IPS DF 4.7 (cell line): ENCODE measurements around the gene SLC15A2.
"Not testable (repeated sequence)": the region's sequence is repeated elsewhere in the genome, so short reads cannot be mapped to it uniquely, and the experiment has no call there.

Experiments used
- DNase-seq: peaks from one replicate; pipeline ENCODE4 v3.0.0-alpha.2; 2013; ENCODE audit warnings: low spot score; ENCODE audit errors: extremely low read depth

SLC15A2 gene

DNA sequence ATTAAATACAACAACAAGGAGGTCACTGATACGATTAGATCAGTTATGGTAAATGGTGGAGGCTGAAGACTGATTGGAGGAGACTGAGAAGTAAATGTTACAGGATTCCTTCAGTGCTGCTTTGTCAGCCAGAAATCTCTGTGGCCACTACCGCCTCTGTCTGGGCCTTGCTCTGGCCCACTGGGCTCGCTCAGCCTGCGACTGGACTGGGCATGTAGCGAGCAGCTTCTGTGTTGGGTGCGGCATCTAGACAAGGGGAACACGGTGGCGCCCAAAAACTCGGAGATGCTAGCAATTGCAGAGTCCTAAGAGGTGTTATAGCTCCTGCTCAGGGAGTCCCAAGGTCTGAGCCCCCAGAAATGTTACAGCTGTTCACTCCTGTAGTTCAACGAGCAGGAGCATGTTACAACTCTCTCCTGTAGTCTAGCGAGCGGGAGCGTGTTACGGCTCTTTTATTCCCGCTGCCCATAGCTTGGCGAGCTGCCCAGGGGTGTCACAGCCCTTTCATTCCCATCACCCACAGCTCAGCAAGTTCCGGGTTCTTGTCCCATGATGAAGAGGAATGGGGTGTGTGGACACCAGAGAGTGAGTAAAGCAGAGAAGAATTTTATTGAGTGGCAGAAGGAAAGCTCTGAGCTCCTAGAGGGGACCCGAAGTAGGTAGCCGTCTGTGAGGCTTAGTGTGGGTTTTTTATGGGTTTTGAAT lies 24.7 kb downstream of the SLC15A2 start:
- DNase-seq, result no peak

DNA sequence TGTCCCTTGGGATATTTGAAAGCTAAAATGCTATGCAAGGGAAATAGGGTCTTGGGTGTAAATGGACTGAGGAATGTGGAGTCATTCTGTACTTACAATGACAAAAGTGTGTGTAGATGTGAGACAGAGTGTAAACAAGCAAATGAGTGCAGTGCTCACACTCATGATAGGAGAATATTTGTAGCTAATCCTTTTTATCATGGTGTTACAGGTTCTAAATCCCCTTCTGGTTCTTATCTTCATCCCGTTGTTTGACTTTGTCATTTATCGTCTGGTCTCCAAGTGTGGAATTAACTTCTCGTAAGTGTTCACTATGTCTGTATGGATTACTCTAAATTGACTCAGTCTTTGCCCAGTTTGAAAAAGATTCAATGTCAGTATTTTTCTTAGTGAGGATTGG lies 30.5 kb downstream of the SLC15A2 start:
- DNase-seq, result no peak

DNA sequence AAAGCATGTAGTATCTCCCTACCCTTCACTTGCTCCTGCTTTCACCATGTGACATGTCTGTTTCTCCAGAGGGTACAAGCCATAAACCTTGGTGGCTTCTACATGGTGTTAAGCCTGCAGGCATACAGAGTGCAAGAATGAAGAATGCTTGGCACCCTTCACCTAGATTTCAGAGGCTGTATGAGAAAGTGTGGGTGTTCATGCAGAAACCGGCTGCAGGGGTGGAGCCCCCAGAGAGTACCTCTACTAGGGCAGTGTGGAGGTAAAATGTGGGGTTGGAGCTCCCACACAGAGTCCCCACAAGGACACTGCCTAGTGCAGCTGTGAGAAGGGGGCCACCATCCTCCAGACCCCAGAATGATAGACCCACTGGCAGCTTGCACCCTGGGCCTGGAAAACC lies 32.2 kb downstream of the SLC15A2 start:
- DNase-seq, result no peak

DNA sequence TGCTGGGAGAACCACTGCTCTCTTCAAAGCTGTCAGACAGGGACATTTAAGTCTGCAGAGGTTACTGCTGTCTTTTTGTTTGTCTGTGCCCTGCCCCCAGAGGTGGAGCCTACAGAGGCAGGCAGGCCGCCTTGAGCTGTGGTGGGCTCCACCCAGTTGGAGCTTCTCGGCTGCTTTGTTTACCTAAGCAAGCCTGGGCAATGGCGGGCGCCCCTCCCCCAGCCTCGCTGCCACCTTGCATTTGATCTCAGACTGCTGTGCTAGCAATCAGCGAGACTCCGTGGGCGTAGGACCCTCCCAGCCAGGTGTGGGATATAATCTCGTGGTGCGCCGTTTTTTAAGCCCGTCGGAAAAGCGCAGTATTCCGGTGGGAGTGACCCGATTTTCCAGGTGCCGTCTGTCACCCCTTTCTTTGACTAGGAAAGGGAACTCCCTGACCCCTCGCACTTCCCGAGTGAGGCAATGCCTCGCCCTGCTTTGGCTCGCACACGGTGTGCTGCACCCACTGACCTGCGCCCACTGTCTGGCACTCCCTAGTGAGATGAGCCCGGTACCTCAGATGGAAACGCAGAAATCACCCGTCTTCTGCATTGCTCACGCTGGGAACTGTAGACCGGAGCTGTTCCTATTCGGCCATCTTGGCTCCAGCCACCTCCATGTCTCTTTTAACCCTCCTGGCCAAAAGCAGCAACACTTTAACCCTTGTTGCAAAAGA lies 44.1 kb downstream of the SLC15A2 start:
- not testable (repeated sequence) for DNase-seq

DNA sequence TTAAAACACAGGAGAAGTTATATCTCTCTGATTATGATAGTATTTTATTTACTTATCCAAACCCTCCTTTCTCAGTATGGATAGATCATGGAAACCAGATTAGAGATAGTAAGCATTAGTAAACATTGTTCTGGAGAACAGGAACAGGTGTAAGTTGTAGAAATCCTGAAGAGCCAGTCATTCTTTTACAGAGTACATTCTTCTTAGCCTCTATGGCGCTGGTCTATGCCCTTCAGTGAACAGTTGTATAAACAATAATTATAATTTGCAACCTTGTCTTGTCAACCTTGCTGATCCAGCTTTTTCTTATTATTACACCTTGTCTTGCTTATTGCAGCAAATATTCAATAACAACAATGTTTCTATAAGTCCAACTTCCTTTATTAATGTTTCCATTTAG lies 47.4 kb downstream of the SLC15A2 start:
- no peak for DNase-seq

DNA sequence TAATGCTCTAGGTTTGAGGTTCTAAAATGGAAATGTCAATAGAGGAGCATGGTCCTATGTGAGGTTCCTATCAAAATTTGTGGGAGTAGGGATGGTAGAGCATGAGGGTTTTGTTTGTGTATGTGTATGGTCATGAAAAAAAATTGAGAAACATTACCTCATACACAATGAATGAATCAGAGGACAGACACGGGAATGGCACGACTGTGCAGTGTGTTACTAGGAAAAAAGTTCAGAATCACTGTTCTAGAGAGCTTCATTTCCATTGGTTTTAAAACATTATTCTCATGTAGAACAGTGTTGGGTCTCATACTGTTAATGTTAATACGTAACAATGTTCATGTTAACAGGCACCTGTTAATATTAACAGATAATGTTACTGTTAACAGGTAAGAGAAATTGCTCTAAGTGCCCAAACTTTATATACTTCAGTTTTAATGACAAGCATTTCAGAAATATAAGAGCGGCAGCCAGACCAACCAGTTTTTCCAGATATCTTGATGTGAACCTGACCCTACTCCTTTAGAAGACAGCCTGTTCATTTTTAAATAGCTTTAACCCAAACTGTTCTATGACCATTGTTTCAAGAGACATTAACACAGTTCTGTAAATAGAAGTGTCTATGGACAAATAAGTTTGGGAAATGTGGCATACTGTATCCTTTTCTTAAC lies 48.0 kb downstream of the SLC15A2 start:
- no peak for DNase-seq

DNA sequence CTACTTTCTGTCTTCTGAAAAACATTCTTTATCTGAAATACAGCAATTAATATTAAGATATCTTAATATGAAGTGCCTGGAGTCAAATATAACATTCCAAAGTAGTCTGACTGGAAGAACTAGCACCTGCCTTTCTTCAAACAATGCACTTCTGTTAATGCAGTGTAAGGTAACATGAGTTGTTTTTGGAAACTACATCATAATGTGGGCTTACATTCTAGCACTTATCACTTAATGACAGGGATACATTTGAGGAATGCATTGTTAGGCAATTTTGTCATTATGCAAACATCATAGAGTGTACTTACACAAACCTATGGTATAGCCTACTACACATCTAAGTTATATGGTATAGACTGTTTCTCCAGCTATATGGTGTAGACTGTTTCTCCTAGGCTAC lies 49.2 kb downstream of the SLC15A2 start:
- DNase-seq, result no peak

DNA sequence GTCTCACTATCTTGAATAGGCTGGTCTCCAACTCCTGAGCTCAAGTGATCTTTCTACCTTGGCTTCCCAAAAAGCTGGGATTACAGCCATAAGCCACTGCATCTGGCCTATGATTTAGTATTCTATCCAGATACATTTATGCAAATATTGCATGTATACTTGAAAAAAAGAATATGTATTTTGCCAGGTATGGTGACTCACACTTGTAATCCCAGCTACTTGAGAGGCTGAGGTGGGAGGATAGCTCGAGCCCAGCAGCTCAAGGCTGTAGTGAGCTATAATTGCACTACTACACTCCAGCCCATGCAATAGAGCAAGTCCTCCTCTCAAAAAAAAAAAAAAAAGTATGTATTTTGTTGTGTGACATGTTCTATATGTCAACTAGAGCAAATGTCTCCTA lies 54.4 kb downstream of the SLC15A2 start:
- no peak for DNase-seq

DNA sequence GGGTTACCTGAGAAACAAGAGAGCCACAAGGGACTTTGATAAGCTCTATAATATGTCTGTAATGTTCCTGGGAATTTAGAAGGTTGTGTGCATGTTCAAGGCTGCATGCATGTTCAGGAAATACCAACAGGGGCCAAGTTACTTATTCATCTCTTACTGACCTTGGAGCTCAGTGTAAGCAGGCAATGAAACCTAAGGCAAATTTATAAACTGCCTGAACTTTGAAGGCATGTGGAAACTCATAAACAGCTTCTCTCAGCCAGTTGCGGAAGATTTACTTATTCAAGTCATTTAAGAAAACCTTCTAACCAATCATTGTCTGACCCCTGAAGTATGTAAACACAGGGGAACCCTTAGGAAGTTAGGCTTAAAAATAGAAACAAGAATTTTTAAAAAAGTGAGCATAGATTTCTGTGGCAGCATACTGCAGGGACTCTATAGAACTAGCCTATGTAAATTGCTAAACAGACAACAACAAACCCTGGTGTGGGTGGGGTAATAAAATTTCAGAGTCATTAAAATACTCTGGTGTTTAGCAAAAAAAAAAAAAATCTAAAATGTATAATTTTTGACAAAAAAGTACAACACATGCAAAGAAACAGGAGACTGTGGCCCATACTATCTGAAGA lies 57.2 kb downstream of the SLC15A2 start:
- no peak for DNase-seq

DNA sequence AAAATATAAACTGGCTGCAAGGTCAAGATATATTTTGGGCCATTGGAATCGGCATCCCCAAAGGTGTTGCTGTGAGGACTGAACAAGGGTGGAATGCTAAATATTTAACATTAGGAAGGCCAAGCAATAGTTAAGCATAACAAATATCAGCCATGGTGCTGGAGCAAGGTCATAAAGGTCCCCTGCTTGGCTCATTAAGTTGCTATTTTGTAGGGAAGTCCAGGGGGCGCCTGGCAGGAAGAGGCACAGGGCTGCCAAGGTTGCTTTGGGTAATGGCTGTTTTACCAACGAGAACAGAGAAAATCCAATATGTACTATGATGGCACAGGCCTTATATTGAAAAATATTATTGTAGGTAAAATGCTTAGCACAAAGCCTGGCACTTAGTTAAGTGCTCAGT lies 62.2 kb downstream of the SLC15A2 start:
- no peak for DNase-seq

DNA sequence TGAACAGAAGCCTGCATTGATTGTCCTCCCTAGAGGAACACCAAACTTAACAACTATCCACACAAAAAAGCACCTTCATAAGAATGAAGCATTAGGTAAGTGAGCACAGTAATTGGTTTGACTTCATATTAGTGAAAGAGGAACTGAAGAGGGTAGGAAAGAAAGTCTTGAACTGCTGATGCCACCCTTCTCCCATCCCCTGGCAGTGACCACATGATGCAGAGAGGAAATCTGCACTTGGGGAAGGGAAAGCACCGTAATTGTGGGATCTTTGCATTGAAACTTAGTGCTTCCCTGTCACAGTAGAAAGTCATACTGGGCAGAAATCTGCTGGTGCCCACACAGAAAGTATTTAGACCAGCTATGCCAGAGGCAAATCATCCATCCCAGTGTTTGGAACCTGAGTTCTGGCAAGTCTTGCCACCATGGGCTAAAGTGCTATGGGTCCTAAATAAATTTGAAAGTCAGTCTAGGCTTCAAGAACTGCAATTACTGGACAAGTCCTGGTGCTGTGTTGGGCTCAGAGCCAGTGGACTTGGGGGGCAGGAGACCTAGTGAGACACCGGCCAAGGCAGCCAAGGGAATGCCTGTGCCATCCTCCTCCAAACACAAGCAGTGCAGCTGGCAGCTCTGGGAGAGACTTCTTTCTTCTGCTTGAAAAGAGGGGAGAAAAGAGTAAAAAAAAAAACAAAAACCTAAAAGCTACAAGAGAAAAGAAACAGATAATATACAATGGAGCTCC lies 63.6 kb downstream of the SLC15A2 start:
- no peak for DNase-seq

DNA sequence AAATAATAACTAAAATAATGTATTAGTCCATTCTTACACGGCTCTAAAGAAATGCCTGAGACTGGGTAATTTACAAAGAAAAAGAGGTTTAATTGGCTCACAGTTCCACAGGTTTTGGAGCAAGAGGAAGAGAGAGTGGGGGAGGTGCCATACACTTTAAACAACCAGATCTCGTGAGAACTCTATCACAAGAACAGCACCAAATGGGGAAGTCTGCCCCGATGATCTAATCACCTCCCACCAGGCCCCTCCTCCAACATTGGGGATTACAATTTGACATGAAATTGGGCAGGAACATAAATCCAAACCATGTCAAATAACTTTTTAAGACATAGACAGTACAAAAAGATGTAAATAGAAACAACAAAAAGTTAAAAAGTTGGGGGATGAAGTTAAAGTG lies 64.6 kb downstream of the SLC15A2 start:
- DNase-seq, result no peak

DNA sequence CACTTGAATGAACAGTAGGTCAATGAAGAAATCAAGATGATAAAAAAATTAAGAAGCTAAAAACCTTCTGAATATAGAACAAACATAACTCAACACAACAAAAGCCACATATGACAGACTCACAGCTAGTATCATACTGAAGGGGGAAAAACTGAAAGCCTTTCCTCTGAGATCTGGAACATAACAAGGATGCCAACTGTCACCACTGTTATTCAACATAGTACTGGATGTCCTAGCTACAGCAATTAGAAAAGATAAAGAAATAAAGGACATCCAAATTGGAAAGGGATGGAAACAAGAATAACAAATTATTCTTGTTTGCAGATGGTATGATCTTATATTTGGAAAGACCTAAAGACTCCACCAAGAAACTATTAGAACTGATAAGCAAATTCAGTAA lies 67.1 kb downstream of the SLC15A2 start:
- no peak for DNase-seq

DNA sequence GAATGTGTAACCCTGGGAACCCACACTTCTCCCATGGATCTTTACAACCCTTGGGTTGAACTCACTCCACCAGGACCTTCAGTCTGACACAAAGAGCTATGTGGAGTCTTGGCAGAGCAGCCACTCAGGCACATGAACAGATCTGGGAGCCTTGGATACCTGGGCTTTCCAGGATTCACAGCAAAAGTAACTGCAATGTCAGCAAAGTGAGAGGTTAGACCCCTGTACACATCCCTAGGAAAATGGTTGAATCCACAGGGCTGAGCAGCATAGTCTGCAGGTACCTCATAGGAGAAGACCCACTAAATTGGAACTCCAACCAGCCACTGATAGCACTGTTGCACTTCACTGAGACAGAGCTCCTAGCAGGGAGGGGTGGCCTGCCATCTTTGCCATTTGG lies 68.2 kb downstream of the SLC15A2 start:
- DNase-seq, result no peak

DNA sequence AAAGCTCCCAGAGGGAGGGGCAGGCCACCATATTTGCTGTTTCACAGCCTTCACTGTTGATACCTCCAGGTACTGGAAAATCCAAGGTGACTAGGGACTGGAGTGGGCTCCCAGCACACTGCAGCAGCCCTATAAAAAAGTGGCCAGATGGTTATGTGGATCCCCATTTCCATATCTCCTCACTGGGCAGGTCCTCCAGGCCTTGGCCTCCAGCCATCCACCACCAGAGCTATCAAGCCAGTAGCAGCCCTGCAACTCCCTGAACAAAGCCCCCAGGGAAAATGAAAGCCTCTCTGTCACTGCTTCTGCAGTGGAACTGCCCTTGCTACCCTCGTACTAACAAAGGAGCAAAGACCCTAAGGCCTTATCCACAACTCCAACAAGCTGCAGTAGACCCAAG lies 69.4 kb downstream of the SLC15A2 start:
- no peak for DNase-seq

DNA sequence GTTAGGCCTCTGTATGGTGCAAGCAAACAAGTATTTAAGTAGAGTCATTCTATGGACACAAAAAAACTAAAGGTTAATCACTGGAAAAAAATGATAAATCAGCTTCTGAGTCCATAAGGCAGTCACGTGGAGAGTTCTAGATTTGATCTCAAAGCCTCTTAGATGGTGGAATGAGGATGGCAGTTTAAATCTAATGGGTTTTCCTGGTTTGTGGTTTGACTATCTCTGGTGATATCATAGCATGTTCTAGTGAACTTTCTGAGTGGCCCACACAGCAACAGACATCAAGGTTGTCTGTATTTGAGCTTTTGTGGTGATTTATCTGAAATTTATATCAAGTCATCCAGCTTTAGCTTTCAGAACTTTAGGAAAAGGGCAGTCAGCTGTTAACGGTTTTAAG lies 75.4 kb downstream of the SLC15A2 start:
- no peak for DNase-seq

DNA sequence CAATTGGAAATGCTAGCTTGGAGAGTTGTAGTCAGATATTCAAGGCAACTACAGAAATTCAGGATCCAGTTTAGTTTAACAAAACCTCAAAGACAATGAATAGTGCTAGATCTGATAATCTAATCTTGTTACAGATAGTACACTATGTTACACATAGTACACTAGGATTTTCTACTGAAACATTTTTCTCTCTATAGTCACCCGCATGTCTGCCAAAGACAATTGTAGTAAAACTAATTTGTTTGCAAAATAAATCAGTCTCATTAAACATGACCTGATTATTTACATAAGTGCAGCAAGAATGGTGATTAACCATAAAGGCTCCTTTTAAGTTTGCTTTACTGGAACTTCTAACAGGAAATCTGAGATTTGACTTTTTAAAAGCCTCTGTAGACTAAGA lies 75.8 kb downstream of the SLC15A2 start:
- no peak for DNase-seq

DNA sequence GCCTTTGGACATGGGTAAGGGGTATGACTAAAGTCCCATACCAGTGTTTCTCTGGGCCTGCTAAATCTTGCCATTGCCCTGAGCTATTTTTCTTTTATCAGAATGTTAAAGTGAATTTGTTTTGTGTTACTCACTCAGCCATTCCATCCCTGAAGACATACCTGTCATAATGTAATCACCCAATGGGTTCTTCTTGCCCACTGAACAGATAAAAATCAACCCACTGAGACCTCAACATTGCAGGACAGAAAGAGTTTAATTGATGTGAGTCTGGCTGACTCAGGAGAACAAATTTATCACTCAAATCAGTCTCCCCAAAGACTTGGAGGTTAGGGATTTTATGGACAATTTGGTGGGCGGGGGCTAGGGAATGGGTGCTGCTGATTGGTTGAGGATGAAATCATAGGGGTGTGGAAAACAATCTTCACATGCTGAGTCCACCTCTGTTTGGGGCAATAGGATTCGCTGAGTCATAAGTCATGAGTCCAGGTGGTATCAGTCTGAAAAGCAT lies 80.5 kb downstream of the SLC15A2 start:
- DNase-seq, result no peak

DNA sequence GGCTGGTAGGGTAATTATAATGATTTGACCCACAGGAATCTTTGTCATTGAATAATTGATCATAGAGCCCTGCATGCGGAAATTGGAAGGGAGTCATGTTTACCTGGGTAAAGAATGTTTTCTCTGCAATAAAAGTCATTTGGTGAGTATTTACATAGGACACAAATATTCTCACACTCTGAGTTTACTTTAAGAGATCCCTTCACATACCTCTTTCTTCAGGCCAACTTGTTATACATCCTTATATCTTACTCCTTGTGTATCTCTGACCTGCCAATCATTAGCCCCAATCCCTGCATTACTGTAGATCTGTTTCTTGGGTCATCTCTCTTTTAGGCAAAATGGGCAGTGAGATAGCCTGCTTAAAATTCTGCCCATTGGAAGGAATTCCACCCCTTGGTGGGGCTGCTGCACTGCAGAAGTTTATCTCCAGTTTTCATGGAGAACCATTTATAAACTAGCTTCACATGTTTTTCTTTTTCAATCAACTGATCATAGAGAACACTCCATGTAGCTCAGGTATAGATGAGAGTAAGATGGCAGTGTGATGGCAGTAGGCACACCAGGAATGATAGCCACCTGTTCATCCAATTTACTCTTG lies 81.6 kb downstream of the SLC15A2 start:
- DNase-seq, result no peak

DNA sequence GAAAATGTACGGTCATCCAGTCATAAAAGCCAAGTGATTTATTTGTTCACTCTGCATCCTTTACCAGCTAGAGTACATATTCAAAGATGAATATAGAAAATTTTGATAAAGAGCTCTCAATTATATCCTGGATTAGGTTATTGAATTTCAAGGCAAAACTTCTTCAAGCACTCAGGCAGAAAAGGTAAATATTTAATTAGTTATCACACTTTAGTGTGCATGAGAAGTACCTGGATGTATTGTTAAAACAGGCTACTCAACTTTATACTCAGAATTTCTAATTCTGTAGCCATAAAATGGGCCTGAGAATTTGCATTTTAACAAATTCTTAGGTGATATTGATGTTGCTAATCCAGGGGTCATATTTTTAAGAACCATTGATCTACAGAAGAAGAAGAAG lies 82.5 kb downstream of the SLC15A2 start:
- no peak for DNase-seq

DNA sequence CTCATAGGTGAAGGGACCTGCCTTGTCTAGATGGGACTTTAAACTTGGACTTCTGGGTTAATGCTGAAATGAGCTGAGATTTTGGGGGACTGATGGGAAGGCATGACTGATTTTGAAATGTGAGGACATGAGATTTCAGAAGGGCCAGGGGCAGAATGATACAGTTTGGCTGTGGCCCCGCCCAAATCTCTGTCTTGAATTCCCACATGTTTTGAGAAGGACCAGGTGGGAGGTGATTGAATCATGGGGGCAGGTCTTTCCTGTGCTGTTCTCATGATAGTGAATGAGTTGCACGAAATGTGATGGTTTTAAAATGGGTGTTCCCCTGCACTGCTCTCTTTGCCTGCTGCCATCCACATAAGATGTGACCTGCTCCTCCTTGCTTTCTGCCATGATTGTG lies 85.0 kb downstream of the SLC15A2 start:
- no peak for DNase-seq
